Hypothalamus (tissue), 51 donors: ENCODE data around the gene CYTH1.

ENCODE experiments used
- DNase-seq, 51 donors: peaks; one replicate each; lab custom pipeline; 2025; lab: John Stamatoyannopoulos, UW

The CYTH1 gene

DNA sequence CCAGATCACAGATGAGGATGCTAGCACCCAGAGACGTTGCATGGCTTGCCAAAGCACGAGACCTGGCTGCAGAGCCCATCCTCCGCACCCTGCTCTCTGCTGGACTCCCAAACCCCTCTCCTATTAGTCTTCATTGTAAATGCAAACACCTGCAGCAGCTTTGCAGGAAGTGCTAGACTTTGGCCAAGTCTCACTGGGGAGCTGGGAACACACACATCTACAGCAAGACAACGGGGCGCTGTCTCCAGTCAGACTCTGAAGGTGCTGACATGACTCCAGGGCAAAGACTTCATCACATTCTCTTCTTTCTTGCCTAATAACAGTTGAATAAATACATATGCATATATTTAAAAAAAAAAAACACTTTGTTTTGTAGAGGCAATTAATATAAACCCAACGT, 43.8 kb downstream of the CYTH1 start:
- DNase-seq = no peak

- no peak for DNase-seq
Observed at GRCh38 chr17:78737332-78737731, 44.7 kb downstream of the CYTH1 start.

DNA sequence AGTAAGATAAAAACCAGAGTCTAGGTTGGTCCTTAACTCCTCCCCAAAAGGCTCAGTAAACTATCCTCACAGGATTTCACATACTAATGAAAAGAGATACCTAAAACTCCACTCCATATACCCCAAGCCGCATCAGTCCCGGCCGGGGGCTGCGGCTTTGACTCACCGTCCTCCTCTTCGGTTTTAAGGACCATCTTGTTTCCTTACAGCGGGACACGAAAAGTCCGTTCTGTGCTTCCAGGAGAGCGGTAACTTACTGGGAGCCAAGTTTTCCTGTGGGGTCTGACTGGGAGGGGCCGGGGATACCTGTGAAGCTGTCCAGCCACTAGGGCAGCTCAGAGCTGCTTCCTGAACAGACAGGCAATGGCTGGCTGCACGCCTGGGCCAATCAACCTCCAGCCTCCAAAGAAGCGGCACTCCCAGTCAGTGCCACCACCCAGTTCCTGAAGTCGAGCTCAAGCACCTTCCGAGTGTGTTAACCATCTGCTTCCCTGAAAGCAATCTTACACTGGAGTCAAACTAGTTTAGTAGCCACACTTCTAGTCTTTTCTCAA, 45.5 kb downstream of the CYTH1 start:
- peak in 5 of 51 donors; percentile 22 to 36 (median 32) for DNase-seq

GRCh38 chr17:78735832-78736525, 46.1 kb downstream of the CYTH1 start:
- no peak for DNase-seq

- no peak for DNase-seq
Observed at GRCh38 chr17:78734793-78735641, 47.1 kb downstream of the CYTH1 start.

DNA sequence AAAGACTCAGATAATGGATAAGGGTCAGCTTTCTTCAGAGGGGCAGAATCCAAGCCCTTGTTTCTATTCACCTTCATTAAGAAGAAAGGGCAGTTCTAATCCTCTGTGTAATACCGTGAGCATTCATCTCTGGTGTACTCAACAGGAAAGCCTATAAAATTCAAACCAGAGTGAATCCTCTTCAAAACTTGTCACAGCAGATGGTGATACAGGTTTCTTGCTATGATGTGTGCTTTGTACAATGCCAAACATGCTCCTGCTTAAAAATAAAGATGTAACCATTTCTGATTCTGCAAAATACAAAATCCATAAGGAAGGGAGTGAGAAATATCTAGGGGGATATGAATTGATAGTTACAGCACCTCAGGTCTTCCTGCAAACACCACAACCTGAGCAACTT, 49.7 kb downstream of the CYTH1 start:
- DNase-seq = no peak

DNA sequence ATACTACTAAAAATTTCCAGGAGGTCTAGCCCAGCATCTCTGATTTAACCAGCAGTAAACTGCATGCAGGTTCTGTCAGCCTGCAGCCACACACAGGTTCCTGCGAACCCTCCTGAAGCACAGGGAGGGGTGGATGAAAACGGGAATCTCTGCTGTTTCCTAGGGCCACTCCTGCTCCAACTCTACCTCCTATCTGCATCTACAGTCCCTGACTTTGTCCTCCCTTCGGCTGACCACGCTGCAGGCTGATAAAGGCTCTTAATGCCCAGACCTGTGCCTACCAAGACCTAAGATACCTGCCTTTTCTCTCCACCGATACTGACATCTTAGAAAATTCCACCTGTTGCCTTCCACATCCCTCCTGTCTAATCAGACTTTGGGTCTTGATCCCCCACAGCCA, 50.2 kb downstream of the CYTH1 start:
- no peak for DNase-seq

DNA sequence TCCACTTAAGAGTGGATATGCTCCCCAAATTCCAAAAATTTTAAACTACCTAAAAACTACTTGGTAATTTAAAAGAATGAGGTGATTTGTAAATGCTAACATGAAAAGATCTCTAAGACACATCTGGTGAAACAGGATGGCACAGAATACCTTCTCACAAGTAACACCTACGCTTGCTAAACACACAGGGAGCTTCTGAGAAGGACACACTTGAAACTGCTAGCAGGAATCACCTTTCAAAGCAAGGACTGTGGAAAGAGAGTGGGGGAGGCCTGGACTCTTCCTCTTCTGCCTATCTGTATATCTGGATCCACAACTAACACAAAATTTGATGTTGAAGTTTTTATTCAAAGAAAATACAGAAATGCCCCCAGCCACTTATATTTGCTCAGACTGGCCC, 52.4 kb downstream of the CYTH1 start:
- no peak for DNase-seq

DNA sequence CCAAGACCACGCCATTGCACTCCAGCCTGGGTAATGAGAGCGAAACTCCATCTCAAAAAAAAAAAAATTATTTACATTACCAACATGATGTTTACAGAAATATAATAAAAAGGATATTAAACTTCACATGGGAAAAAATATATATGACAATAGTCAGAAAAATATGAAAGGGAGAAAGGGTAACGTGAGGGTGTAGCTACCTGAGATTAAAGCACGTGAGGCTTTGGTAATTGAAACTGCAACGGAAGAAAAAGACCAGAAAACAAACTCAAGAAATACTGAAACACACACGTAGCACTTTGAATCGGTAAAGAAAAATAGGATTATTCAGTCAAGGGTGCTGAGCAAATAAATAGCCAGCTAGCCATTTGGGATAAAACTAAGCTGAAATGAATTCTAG, 53.6 kb downstream of the CYTH1 start:
- DNase-seq = no peak

GRCh38 chr17:78727476-78728229, 54.4 kb downstream of the CYTH1 start:
- no peak for DNase-seq

DNA sequence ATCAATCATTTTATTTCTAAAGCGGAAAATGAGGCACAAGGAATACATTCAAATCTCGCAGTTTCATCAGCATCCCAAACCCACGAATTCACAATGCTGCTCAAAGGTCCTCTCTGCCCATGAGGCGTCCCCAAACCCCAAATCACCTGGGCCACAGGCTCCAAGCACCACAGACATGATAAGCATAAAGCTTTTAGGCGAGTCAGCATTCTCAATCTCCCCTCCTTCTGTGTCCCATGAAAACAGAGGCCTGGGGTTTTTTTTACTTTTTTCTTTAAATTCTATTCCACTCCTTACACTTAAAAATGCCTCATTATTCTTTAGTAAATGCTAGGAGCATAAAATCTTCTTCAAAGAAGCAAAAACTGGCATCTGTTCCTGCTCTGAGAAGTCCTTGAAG, 55.0 kb downstream of the CYTH1 start:
- DNase-seq = no peak

- DNase-seq = no peak
Observed at GRCh38 chr17:78726513-78726912, 55.6 kb downstream of the CYTH1 start.

DNA sequence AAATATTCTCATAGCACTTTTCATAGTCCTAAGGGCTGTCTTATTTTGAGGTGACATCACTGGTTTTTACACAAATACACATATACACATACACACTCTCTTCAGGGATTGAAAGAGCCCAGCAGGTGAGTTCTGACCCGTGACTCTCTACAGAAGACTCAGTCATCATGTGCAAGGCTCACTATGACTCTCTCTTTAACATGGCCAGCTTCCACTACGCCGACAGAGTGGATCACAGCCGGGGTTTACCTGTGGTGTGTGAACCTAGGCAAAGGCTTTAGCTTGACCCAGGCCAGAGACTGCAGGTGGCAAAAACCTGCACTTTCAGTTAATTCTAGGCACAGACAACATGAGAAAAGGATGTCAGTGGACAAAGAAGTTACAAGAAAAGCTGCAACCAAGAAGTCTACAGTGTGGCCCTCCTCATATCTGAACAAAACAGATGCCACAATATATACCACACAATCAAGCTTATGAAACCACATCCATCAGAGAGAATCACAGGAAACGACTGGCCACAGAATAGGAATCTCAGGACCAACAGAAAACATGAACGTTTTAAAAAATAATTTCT, 56.5 kb downstream of the CYTH1 start:
- DNase-seq = no peak

- peak in 1 of 51 donors; percentile 55 for DNase-seq
Observed at GRCh38 chr17:78724999-78725398, 57.1 kb downstream of the CYTH1 start.

DNA sequence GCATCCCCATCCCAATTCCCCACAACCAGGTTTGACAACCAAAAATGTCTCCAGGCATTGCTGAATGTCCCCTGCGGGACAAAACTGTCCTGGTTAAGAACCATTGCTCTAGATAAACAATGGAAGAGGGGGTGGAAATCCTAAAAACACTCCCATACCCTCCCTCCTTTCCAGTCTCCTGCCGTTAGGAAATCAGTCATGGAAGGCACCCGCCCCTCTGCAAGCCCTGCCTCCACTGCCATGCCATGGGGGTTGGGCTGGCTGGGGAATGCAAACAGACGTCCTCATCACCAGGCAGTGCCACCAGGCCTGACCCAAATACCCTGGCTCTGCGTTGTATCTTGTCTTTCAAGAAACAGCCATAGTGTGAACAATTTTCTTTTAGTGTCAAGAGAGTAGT, 57.5 kb downstream of the CYTH1 start:
- peak in 35 of 51 donors; percentile 17 to 82 (median 55) for DNase-seq

- no peak for DNase-seq
Observed at GRCh38 chr17:78723957-78724356, 58.1 kb downstream of the CYTH1 start.

DNA sequence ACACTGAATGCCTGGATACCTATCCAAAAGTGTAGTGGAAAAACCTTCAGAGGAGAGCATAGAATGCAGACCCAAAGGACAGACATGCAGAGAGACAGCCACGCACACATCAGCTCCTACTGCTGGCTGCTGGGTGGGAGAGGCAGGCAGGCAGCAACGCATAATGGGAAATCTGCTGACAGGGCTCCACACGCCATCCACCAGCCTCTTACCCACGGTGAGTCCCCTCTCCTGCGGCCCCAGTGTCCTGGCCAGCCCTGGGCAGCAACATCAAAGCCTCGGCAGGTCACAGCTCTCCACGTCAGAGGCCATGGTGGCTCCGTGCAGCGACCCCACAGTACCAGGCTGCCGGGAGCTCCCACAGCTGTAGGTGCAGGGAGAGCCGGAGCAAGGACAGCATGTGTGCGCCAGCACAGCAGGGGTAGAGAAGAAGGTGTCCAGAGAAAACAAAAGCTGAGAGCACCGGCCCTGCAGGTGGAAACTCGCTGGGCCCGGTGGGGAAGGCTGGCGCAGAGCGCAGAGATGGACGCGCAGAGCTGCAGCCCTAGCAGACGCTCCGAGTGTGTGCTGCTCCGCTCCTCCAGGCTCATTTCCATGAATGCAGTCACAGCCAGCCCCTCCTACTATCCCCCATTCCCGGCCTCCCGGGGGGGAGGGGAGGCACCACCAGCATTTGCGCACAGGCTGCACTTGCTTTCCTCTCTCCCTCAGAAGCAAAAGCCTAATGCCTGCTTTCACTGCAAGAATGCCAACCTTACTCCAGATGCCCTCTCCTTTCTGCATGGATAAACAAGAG, 58.9 kb downstream of the CYTH1 start:
- DNase-seq = peak; percentile 36 to 97 (median 86)

DNA sequence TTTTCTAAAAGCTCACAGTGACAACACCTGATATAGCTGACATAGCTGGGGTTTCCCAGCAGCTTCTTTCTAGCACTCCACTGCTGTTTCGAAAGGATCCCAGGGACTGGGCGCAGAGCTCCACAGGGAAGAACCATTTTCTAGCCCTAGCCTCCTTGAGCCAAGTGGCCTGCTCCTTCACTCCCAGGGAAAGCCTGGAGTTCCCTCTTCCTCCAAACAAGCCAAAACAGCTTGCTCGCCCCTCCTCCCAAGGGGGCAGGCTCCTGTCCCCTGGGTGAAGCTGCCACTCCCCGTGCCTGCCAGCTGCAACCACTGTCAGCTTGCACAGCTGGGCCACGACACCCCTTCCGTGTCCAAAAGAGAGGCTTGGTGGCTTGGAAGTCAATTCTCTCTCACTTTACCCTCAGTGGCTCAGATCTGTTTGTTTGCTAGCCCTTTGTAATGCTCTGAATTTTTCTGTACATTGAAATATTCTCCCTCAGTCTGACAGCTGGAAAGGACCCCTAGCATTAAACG, 59.8 kb downstream of the CYTH1 start:
- DNase-seq = peak in 36 of 51 donors; percentile 22 to 77 (median 54)

GRCh38 chr17:78719630-78720298, 62.3 kb downstream of the CYTH1 start:
- peak in 2 of 51 donors; percentile 22 to 55 for DNase-seq
